Left lung (tissue), 10 donors: ENCODE results near the gene EIF2A. TPM values are rescaled to one million over a fixed set of nuclear protein-coding genes. Genes with fewer than 3 reads are reported as not detected.

Experiments used
- ATAC-seq: fragments of 200-7000 bp; cut with Tn5 transposase; one replicate; pipeline ENCODE4 v1.9.1; 2020; ENCODE audit warnings: moderate library complexity
- DNase-seq, 4 donors: peaks; one replicate each; pipeline ENCODE4 v3.0.0-alpha.2; 2013 to 2020
- H3K27ac ChIP-seq, 2 donors: fragments of 200-600 bp; sonication (generic) in 1 of 2; one replicate each; pipeline versions ENCODE4 v1.5.0 to v1.8.0; 2020 to 2021
- H3K27me3 ChIP-seq, 2 donors: fragments of 200-600 bp; sonication (generic) in 1 of 2; one replicate each; pipeline versions ENCODE4 v1.5.0 to v1.8.0; 2020 to 2021
- H3K36me3 ChIP-seq, 2 donors: fragments of 200-600 bp; sonication (generic) in 1 of 2; one replicate each; pipeline versions ENCODE4 v1.5.0 to v1.8.0; 2020 to 2021
- H3K4me1 ChIP-seq, 2 donors: fragments of 200-600 bp; one replicate each; pipeline ENCODE4 v1.8.0; 2021
- H3K4me3 ChIP-seq, 2 donors: fragments of 200-600 bp; sonication (generic) in 1 of 2; one replicate each; pipeline versions ENCODE4 v1.5.0 to v1.8.0; 2020 to 2021; ENCODE audit warnings: mild to moderate bottlenecking in 1 of 2
- H3K9me3 ChIP-seq, 2 donors: fragments of 200-600 bp; sonication (generic) in 1 of 2; one replicate each; pipeline versions ENCODE4 v1.5.0 to v1.8.0; 2020 to 2021
- CTCF ChIP-seq, 2 donors: fragments of 200-600 bp; sonication (generic) in 1 of 2; IDR thresholded peaks; one replicate each; pipeline versions ENCODE4 v1.5.0 to v1.8.0; 2021; ENCODE audit warnings: antibody characterized with exemption in 2 of 2
- intact Hi-C, 2 donors: fragments of 100-400 bp; cut with DNase I; formaldehyde crosslinking; loops; one replicate each; pipeline versions ENCODE4 v1.11.2 to v1.14.2; 2022
- polyA plus RNA-seq, 6 donors: library from polyadenylated mRNA; unstranded; fragments of 120-200 nt; gene quantifications; one replicate each; pipeline ENCODE4 v1.2.1, GENCODE V29; 2013; ENCODE audit not compliant: insufficient read length in 6 of 6
- total RNA-seq, 2 donors: library from RNA; stranded (reverse); fragmentation: NEBNext Ultra II Directional; extraction: Animal tissue kit (Norgen Biotek cat#: 25700); gene quantifications; one replicate each; pipeline ENCODE4 v1.2.1, GENCODE V29; 2021
- donor health status: DM: no; HTN: yes; CAD: no.
- donor health status: DM: no; HTN: no; CAD: no.

EIF2A gene
- total and polyA plus RNA-seq, 8 donors, result 63.2 to 200 (median 181) TPM

GRCh38 chr3:150605998-150606641, 59.5 kb downstream of the EIF2A start:
- H3K9me3 ChIP-seq, result no peaks in the 10 kb centered on the region
- H3K27ac ChIP-seq, result peak overlapping the region in 1 of 2 donors; percentile 84
- H3K4me3 ChIP-seq, result peak overlapping the region in 1 of 2 donors; percentile 13
- ATAC-seq (no peak), DNase-seq (peak in 1 of 4 donors; percentile 36)
- intact Hi-C loops, result no loop called here
- peaks cover 10 to 63% of the 10 kb centered on the region in 2 donors for H3K4me1 ChIP-seq
- H3K36me3 ChIP-seq, result no peaks in the 10 kb centered on the region
- H3K27me3 ChIP-seq, result no peaks in the 10 kb centered on the region
- TF ChIP-seq CTCF (IDR thresholded peaks at IDR 0.05), result no peak

- DNase-seq, result no peak
- no peak for ATAC-seq
- Histone ChIP-seq H3K4me1 (peaks cover 10 to 63% of the 10 kb centered on the region in 2 donors), H3K27me3 (no peaks in the 10 kb centered on the region), H3K36me3 (peaks cover 0 to 9% of the 10 kb centered on the region in 2 donors), H3K27ac (no peak overlapping the region), H3K4me3 (no peak overlapping the region), H3K9me3 (no peaks in the 10 kb centered on the region)
- intact Hi-C loops, result no loop called here
- no peak for TF ChIP-seq CTCF (IDR thresholded peaks at IDR 0.05)
Observed at GRCh38 chr3:150607267-150608065, 60.9 kb downstream of the EIF2A start.

DNA sequence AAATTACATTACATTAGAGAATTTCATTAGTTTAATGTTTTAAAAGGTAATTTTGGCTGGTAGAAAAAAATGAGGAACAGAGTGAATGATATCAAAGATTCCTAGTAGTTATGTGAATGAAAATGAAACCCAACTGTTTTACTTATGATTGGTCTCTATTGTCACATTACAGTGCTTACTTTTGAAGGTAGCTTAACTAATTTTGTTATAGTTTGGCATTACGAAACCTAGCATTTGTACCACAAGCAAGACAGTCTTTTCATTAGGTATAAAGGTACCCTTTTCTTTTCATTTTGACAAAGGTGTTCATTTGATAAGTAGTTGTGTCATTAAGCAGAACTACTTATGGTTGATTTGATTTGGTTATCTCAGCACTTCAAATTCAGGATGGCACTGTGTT, 63.4 kb downstream of the EIF2A start:
- no peak for TF ChIP-seq CTCF (IDR thresholded peaks at IDR 0.05)
- Histone ChIP-seq H3K36me3 (peaks cover 0 to 14% of the 10 kb centered on the region in 2 donors), H3K27me3 (no peaks in the 10 kb centered on the region), H3K4me3 (no peak overlapping the region), H3K27ac (no peak overlapping the region), H3K9me3 (no peaks in the 10 kb centered on the region), H3K4me1 (peaks cover 3 to 61% of the 10 kb centered on the region in 2 donors)
- ATAC-seq (no peak), DNase-seq (no peak)
- intact Hi-C loops, result no loop called here

DNA sequence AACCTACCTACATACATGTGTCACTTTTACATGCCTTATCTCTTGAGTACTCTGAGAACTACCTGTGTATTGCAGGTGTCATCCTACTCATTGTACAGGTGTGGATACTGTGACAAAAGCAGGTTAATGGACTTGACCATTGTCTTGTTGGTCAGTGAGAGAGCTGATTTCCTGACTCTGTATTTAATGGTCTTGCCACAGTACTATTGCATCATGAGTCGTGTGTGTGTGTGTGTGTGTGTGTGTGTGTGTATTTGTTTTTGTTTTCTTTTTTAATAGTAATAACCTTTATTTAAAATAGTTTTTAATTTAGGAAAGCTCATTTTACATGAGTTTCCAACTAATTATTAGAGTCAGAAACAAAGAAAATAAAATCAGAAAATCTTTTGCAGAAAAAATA, 64.2 kb downstream of the EIF2A start:
- DNase-seq (no peak), ATAC-seq (no peak)
- Histone ChIP-seq H3K4me1 (peaks cover 0 to 53% of the 10 kb centered on the region in 2 donors), H3K27me3 (no peaks in the 10 kb centered on the region), H3K27ac (no peak overlapping the region), H3K9me3 (no peaks in the 10 kb centered on the region), H3K36me3 (peaks cover 0 to 14% of the 10 kb centered on the region in 2 donors), H3K4me3 (no peak overlapping the region)
- no peak for TF ChIP-seq CTCF (IDR thresholded peaks at IDR 0.05)
- intact Hi-C loops, result no loop called here

DNA sequence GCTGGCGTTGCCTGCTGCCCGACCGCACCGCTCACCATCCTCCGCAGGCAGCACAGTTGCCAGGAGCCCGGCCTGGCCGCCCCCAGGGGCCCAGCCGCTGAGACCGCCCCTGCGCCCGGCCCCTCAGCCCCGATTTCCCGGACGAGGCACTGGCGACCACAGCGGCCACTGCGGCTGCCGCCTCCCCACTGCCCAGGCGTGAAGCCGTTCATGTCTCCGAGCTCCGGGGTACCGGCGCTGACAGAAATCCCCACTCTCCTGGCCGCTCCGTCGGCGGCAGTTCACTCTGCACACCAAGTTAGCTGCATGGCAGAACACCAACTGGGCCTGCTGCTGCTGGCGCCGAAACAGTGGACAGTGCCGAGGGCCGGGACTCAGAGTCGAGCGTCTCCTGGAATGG, 65.1 kb downstream of the EIF2A start:
- no peak for ATAC-seq
- DNase-seq, result peak in 1 of 4 donors; percentile 78
- Histone ChIP-seq H3K27ac (no peak overlapping the region), H3K36me3 (peaks cover 0 to 14% of the 10 kb centered on the region in 2 donors), H3K9me3 (no peaks in the 10 kb centered on the region), H3K4me3 (no peak overlapping the region), H3K27me3 (no peaks in the 10 kb centered on the region), H3K4me1 (peaks cover 0 to 45% of the 10 kb centered on the region in 2 donors)
- intact Hi-C loops, result no loop called here
- no peak for TF ChIP-seq CTCF (IDR thresholded peaks at IDR 0.05)
